Right forelimb (tissue), 1 donor: ENCODE results near the gene OGT.
A peak's percentile ranks its signal among the peaks of the same experiment; 100 is the strongest.
"Not testable (repeated sequence)": the region's sequence is repeated elsewhere in the genome, so short reads cannot be mapped to it uniquely, and the experiment has no call there.

Experiments
- DNase-seq: peaks from one replicate; pipeline ENCODE4 v3.0.0-alpha.2; 2018

The OGT gene

GRCh38 chrX:71599965-71600364 is 67.1 kb downstream of the OGT start:
- DNase-seq: no peak

GRCh38 chrX:71603618-71604017 is 70.7 kb downstream of the OGT start:
- DNase-seq: no peak

- no peak for DNase-seq
These were observed 71.2 kb downstream of the OGT start for GRCh38 chrX:71604141-71604540.

- no peak for DNase-seq
These were observed 72.1 kb downstream of the OGT start for GRCh38 chrX:71604796-71605568.

GRCh38 chrX:71606536-71607216 is 73.8 kb downstream of the OGT start:
- DNase-seq: no peak

- DNase-seq: no peak
These were observed 74.6 kb downstream of the OGT start for GRCh38 chrX:71607488-71607887.

GRCh38 chrX:71609095-71609750 is 76.3 kb downstream of the OGT start:
- no peak for DNase-seq

- not testable (repeated sequence) for DNase-seq
These were observed 78.8 kb downstream of the OGT start for GRCh38 chrX:71611736-71612135.

GRCh38 chrX:71612256-71612655 is 79.4 kb downstream of the OGT start:
- DNase-seq: no peak

GRCh38 chrX:71615056-71615455 is 82.2 kb downstream of the OGT start:
- no peak for DNase-seq

- no peak for DNase-seq
These were observed 83.0 kb downstream of the OGT start for GRCh38 chrX:71615954-71616353.

GRCh38 chrX:71616672-71617529 is 84.0 kb downstream of the OGT start:
- DNase-seq: no peak

- DNase-seq: no peak
These were observed 84.8 kb downstream of the OGT start for GRCh38 chrX:71617742-71618141.

- no peak for DNase-seq
These were observed 85.4 kb downstream of the OGT start, which contains the start of gene CXCR3 for GRCh38 chrX:71618303-71618721. CXCR3 (minus strand) TSS chrX:71618511; CDS start chrX:71618449, 62 bp downstream.

GRCh38 chrX:71618787-71619186 is 85.9 kb downstream of the OGT start:
- DNase-seq: no peak

- DNase-seq: no peak
These were observed 86.3 kb downstream of the OGT start for GRCh38 chrX:71619193-71619592.

GRCh38 chrX:71619986-71620385 is 87.1 kb downstream of the OGT start:
- no peak for DNase-seq

GRCh38 chrX:71621603-71622002 is 88.7 kb downstream of the OGT start:
- DNase-seq: no peak

- no peak for DNase-seq
These were observed 89.2 kb downstream of the OGT start for GRCh38 chrX:71622032-71622575.

- peak; percentile 84 for DNase-seq
These were observed 89.9 kb downstream of the OGT start for GRCh38 chrX:71622576-71623450.

- DNase-seq: no peak
These were observed 90.8 kb downstream of the OGT start for GRCh38 chrX:71623714-71624113.
